Kidney (tissue), 14 donors: ENCODE measurements around the gene PLXNA1. TPM values are rescaled to one million over a fixed set of nuclear protein-coding genes. Genes with fewer than 3 reads are reported as not detected.

Experiments used
- DNase-seq, 5 donors: peaks; one replicate each; pipeline ENCODE4 v3.0.0-alpha.2; 2013 to 2020
- FAIRE-seq: peaks from 2 replicates; lab custom pipeline; 2012; peaks lifted over from hg19 to GRCh38; lab: Jason Lieb, UNC
- H3K27ac ChIP-seq, 2 donors: one replicate each; pipeline ENCODE4 v1.7.0; 2013; ENCODE audit warnings: low read depth in 2 of 2, low read length in 2 of 2, inconsistent platforms in 1 of 2
- H3K27me3 ChIP-seq: one replicate; pipeline ENCODE4 v1.7.1; 2013; ENCODE audit warnings: low read length, inconsistent platforms; ENCODE audit not compliant: control insufficient read depth, insufficient read depth
- H3K36me3 ChIP-seq, 3 donors: one replicate each; pipeline versions ENCODE4 v1.7.0 to v1.7.1; 2013; ENCODE audit warnings: low read length in 3 of 3, control low read depth in 1 of 3, inconsistent platforms in 1 of 3; ENCODE audit not compliant: insufficient read depth in 3 of 3, control insufficient read depth in 2 of 3
- H3K4me1 ChIP-seq, 3 donors: one replicate each; pipeline versions ENCODE4 v1.7.0 to v1.7.1; 2013; ENCODE audit warnings: low read length in 3 of 3, inconsistent platforms in 1 of 3, low read depth in 1 of 3; ENCODE audit not compliant: control insufficient read depth in 2 of 3, insufficient read depth in 2 of 3
- H3K4me3 ChIP-seq, 3 donors: one replicate each; pipeline versions ENCODE4 v1.7.0 to v1.8.1; 2013; ENCODE audit warnings: low read length in 3 of 3, control low read depth in 1 of 3, inconsistent platforms in 1 of 3
- H3K9ac ChIP-seq, 3 donors: one replicate each; pipeline versions ENCODE4 v1.7.0 to v1.7.1; 2013; ENCODE audit warnings: low read length in 3 of 3, control low read depth in 1 of 3, inconsistent platforms in 1 of 3
- H3K9me3 ChIP-seq, 3 donors: one replicate each; pipeline versions ENCODE4 v1.7.0 to v1.7.1; 2013; ENCODE audit warnings: low read length in 3 of 3, control low read depth in 1 of 3, inconsistent platforms in 1 of 3; ENCODE audit not compliant: control insufficient read depth in 2 of 3, insufficient read depth in 1 of 3
- intact Hi-C: fragments of 100-400 bp; cut with DNase I; formaldehyde crosslinking; loops from one replicate; pipeline ENCODE4 v1.11.1; 2022
- polyA plus RNA-seq: library from polyadenylated mRNA; stranded (reverse); fragments of 350-450 nt; fragmentation: Illumina TruSeq; extraction: RNeasy Lipid Tissue Mini Kit (QIAGEN cat#74804); gene quantifications from one replicate; pipeline ENCODE4 v1.2.3, GENCODE V29; 2014; ENCODE audit warnings: low read depth, low replicate concordance; ENCODE audit not compliant: insufficient read depth
- total RNA-seq: library from RNA; stranded (reverse); fragmentation: NEBNext Ultra II Directional; extraction: Animal tissue kit (Norgen Biotek cat#: 25700); gene quantifications from one replicate; pipeline ENCODE4 v1.2.1, GENCODE V29; 2021
- TF ChIP-seq, protein P1 (sequence below): IDR thresholded peaks from 3 replicates; pipeline ENCODE4 v1.5.1; 2012; ENCODE audit warnings: mild to moderate bottlenecking, moderate library complexity, borderline replicate concordance; ENCODE audit not compliant: insufficient read depth; ENCODE audit errors: extremely low read depth
- donor health status: control.
- donor health status: control.
- donor health status: control.
- donor health status: control.
- donor health status: control.
- donor health status: DM: yes; HTN: yes; CAD: no.
- donor health status: Normal renal cell carcinoma (clear cell type).

The PLXNA1 gene
- total and polyA plus RNA-seq, 2 donors from 2014 or later: 5.3 to 29.0 TPM

DNA sequence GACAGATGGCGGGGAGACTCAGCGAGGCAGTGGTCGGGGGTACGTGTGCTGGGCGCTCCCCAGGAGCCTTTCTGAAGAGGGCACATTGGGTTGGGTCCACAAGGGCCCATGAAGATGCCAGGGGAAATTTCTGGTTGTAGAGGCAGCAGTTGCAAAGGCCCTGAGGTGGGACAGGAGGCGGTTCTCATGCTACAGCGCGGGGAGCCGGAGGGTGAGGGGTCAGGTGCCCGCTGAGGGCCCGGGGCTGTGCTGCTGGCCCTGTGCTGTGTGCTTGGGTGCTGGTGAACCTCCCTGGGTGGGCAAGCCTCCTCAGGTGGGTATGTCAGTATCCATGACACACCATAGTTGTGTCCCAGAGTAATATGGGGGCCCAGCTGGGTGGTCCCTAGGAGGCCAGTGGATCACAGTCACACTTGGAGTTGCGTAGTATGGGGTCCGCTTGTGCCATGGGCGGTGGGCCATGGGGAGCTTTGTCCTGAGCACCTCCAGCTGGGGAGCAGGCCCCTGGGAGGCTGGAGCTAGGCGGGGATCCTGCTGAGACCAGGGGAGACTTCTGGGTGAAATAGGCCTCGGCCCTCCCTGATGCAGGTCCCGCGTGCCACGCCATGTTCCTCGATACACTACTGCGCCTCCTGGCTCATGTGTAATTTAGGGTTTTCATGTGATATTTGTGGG is 44.3 kb downstream of the PLXNA1 start:
- no peaks in the 10 kb centered on the region for H3K4me1 ChIP-seq
- no peaks in the 10 kb centered on the region for H3K27me3 ChIP-seq
- no peak overlapping the region for H3K27ac ChIP-seq
- H3K9me3 ChIP-seq: no peaks in the 10 kb centered on the region
- TF ChIP-seq, protein P1, sequence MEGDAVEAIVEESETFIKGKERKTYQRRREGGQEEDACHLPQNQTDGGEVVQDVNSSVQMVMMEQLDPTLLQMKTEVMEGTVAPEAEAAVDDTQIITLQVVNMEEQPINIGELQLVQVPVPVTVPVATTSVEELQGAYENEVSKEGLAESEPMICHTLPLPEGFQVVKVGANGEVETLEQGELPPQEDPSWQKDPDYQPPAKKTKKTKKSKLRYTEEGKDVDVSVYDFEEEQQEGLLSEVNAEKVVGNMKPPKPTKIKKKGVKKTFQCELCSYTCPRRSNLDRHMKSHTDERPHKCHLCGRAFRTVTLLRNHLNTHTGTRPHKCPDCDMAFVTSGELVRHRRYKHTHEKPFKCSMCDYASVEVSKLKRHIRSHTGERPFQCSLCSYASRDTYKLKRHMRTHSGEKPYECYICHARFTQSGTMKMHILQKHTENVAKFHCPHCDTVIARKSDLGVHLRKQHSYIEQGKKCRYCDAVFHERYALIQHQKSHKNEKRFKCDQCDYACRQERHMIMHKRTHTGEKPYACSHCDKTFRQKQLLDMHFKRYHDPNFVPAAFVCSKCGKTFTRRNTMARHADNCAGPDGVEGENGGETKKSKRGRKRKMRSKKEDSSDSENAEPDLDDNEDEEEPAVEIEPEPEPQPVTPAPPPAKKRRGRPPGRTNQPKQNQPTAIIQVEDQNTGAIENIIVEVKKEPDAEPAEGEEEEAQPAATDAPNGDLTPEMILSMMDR: no peak
- intact Hi-C loops: no loop called here
- H3K9ac ChIP-seq: no peak overlapping the region
- DNase-seq: no peak
- no peak overlapping the region for H3K4me3 ChIP-seq
- peaks cover 0 to 3% (median 0%) of the 10 kb centered on the region in 3 donors for H3K36me3 ChIP-seq
- no peak for FAIRE-seq

DNA sequence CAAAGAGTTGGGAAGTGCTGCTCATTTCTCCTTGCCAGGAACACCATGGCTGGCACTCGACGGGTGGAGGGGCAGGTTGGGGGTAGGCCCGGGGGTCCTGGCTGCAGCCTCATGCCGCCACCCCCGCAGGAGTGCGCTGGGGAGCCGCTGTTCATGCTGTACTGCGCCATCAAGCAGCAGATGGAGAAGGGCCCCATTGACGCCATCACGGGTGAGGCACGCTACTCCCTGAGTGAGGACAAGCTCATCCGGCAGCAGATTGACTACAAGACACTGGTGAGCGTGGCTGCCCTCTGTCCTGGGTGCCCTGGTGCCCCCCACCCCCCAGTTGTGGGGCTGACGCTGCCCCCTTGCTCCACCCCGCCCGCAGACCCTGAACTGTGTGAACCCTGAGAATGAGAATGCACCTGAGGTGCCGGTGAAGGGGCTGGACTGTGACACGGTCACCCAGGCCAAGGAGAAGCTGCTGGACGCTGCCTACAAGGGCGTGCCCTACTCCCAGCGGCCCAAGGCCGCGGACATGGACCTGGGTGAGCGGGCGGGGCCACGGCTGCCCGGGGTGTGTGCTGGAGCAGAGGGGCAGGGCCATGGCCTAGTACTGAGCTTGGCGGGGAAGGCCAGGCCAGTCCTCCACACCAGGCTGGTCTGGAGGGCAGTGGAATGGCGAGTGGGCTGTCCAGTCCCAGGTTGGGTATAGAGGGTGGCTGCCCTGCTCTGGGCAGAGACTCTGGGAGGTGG is 45.1 kb downstream of the PLXNA1 start:
- H3K9ac ChIP-seq: no peak overlapping the region

DNA sequence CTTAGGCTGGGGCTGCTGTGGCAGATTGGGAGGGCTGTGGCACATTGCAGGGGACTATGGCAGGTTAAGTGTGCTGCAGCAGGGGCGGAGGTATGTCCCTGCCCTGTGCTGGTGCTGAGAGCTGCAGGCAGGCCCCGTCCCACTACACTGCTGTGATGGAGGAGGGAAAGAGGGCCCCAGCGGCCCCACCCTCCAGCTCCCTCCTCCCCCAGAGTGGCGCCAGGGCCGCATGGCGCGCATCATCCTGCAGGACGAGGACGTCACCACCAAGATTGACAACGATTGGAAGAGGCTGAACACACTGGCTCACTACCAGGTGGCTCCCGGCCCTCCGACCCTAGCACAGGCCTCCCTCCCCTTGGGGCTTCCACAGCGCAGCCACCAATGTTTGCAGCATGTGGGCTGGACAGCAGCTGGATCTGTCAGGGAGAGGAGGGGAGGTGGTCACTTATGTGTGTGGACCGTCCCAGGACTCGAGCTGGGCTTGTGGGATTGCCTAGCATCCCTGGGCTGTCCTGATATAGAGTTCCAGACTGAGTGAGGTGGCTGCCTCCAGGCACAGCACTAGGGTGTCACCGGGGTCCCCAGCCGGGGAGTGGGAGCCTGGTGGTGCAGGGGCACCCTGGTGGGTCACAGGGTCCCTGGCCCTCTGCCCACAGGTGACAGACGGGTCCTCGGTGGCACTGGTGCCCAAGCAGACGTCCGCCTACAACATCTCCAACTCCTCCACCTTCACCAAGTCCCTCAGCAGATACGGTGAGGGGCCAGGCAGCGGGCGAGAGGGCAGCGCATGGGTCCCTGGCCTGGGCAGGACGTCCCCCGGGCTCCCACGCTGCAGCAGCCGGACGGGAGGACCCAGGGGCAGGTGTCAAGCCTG is 46.1 kb downstream of the PLXNA1 start:
- Histone ChIP-seq H3K4me3 (no peak overlapping the region), H3K36me3 (no peaks in the 10 kb centered on the region), H3K27me3 (no peaks in the 10 kb centered on the region), H3K9ac (no peak overlapping the region), H3K27ac (no peak overlapping the region), H3K4me1 (no peaks in the 10 kb centered on the region), H3K9me3 (no peaks in the 10 kb centered on the region)
- TF ChIP-seq, protein P1: no peak
- FAIRE-seq (no peak), DNase-seq (no peak)
- intact Hi-C loops: no loop called here

More for the DNA sequence above, 45.1 kb downstream of the PLXNA1 start:
- intact Hi-C loops: no loop called here
- Histone ChIP-seq H3K36me3 (no peaks in the 10 kb centered on the region), H3K4me3 (no peak overlapping the region), H3K4me1 (no peaks in the 10 kb centered on the region), H3K9me3 (no peaks in the 10 kb centered on the region), H3K27ac (no peak overlapping the region), H3K27me3 (no peaks in the 10 kb centered on the region)
- TF ChIP-seq, protein P1: no peak
- FAIRE-seq (no peak), DNase-seq (no peak)
